Nephron progenitor cell (in vitro differentiated cells): ENCODE measurements around the gene CDC42SE1.

ENCODE experiments used
- DNase-seq: peaks from one replicate; pipeline ENCODE4 v3.0.0; 2021
- H3K27ac Mint-ChIP-seq: 2 replicates; pipeline ENCODE4 v1.8.0; 2021; ENCODE audit warnings: mild to moderate bottlenecking, moderate library complexity, mixed read lengths
- H3K27me3 Mint-ChIP-seq: 2 replicates; pipeline ENCODE4 v1.8.0; 2021; ENCODE audit warnings: mild to moderate bottlenecking, low read depth, mixed read lengths; ENCODE audit not compliant: poor library complexity
- H3K36me3 Mint-ChIP-seq: 2 replicates; pipeline ENCODE4 v1.8.0; 2021; ENCODE audit warnings: low read depth, mixed read lengths
- H3K4me1 Mint-ChIP-seq: 2 replicates; pipeline ENCODE4 v1.8.0; 2021; ENCODE audit warnings: mixed read lengths
- H3K4me3 Mint-ChIP-seq: 2 replicates; pipeline ENCODE4 v1.8.0; 2021; ENCODE audit warnings: mild to moderate bottlenecking, moderate library complexity, mixed read lengths
- H3K9me3 Mint-ChIP-seq: 2 replicates; pipeline ENCODE4 v1.8.0; 2021; ENCODE audit warnings: mild to moderate bottlenecking, moderate library complexity, mixed read lengths
- TF ChIP-seq, protein P1 (sequence below): fragments of 200-600 bp; sonication (generic); IDR thresholded peaks from 2 replicates; pipeline ENCODE4 v1.5.0; 2021; ENCODE audit warnings: antibody characterized with exemption

CDC42SE1 gene

DNA sequence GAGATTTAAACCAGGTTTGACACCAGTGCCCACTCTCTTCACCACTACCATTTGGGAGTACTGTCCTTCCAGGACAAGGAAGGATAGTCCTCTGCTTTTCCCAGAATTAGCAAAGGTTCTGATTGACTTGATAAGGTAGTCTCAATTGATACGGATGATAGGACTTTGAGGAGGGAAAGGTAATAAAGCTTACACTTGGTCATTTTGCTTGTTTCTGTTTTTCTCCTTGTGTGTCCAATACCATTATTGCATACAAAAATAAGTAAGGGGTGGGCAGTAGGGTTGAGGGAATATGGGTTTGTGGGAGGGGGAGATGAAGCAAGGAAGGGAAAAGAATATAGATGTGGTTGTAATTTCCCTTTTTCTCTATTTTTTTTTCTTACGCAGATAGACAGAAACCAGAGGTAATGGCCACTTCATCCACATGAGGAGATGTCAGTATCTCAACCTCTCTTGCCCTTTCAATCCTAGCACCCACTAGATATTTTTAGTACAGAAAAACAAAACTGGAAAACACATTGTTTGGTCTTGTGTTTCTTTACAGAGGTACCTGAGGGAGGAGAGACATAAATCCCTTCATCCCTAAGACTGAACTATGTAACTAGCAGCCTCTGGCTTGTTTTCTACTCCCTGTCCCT, 9.3 kb downstream of the CDC42SE1 start:
- no peak overlapping the region for H3K27ac Mint-ChIP-seq
- H3K36me3 Mint-ChIP-seq = peaks cover 31% of the 10 kb centered on the region
- no peaks in the 10 kb centered on the region for H3K9me3 Mint-ChIP-seq
- no peak for DNase-seq
- TF ChIP-seq, protein P1, sequence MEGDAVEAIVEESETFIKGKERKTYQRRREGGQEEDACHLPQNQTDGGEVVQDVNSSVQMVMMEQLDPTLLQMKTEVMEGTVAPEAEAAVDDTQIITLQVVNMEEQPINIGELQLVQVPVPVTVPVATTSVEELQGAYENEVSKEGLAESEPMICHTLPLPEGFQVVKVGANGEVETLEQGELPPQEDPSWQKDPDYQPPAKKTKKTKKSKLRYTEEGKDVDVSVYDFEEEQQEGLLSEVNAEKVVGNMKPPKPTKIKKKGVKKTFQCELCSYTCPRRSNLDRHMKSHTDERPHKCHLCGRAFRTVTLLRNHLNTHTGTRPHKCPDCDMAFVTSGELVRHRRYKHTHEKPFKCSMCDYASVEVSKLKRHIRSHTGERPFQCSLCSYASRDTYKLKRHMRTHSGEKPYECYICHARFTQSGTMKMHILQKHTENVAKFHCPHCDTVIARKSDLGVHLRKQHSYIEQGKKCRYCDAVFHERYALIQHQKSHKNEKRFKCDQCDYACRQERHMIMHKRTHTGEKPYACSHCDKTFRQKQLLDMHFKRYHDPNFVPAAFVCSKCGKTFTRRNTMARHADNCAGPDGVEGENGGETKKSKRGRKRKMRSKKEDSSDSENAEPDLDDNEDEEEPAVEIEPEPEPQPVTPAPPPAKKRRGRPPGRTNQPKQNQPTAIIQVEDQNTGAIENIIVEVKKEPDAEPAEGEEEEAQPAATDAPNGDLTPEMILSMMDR = no peak
- peaks cover 65% of the 10 kb centered on the region for H3K4me1 Mint-ChIP-seq
- peaks cover 3% of the 10 kb centered on the region for H3K27me3 Mint-ChIP-seq
- H3K4me3 Mint-ChIP-seq = peak overlapping the region; percentile 44

DNA sequence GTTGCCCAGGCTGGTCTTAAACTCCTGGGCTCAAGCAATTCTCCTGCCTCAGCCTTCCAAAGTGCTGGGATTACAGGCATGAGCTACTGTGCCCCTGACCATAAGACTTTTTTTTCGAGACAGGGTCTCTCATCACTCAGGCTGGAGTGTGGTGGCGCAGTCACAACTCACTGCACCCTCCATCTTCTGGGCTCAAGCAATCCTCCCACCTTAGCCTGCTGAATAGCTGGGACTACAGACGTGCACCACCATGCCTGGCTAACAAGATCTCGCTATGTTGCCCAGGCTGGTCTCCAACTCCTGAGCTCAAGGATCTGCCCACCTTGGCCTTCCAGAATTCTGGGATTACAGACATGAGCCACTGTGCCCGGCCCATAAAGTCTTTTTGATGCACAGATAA, 10.0 kb downstream of the CDC42SE1 start:
- Mint-ChIP-seq H3K27me3 (peaks cover 3% of the 10 kb centered on the region), H3K9me3 (no peaks in the 10 kb centered on the region), H3K4me3 (peak overlapping the region; percentile 95), H3K27ac (no peak overlapping the region), H3K4me1 (peaks cover 59% of the 10 kb centered on the region), H3K36me3 (peaks cover 23% of the 10 kb centered on the region)
- TF ChIP-seq, protein P1 = no peak
- no peak for DNase-seq

DNA sequence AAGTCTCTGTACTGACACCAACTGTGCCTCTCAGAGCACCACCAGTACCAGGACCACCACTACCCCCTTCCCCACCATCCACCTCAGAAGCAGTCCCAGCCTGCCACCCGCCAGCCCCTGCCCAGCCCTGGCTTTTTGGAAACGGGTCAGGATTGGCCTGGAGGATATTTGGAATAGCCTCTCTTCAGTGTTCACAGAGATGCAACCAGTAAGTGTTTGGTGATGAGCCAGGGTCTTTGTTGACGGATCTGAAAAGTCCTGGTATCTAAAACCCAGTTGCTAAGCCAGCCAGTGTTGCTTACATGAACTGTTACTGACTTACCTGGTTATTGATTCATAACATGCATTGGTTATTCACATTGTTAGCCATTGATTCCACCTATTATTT, 10.8 kb downstream of the CDC42SE1 start:
- no peak overlapping the region for H3K27ac Mint-ChIP-seq
- TF ChIP-seq, protein P1 = peak; percentile 11
- DNase-seq = no peak
- peaks cover 59% of the 10 kb centered on the region for H3K4me1 Mint-ChIP-seq
- H3K36me3 Mint-ChIP-seq = peaks cover 15% of the 10 kb centered on the region
- peak overlapping the region; percentile 95 for H3K4me3 Mint-ChIP-seq
- peaks cover 3% of the 10 kb centered on the region for H3K27me3 Mint-ChIP-seq
- no peaks in the 10 kb centered on the region for H3K9me3 Mint-ChIP-seq

DNA sequence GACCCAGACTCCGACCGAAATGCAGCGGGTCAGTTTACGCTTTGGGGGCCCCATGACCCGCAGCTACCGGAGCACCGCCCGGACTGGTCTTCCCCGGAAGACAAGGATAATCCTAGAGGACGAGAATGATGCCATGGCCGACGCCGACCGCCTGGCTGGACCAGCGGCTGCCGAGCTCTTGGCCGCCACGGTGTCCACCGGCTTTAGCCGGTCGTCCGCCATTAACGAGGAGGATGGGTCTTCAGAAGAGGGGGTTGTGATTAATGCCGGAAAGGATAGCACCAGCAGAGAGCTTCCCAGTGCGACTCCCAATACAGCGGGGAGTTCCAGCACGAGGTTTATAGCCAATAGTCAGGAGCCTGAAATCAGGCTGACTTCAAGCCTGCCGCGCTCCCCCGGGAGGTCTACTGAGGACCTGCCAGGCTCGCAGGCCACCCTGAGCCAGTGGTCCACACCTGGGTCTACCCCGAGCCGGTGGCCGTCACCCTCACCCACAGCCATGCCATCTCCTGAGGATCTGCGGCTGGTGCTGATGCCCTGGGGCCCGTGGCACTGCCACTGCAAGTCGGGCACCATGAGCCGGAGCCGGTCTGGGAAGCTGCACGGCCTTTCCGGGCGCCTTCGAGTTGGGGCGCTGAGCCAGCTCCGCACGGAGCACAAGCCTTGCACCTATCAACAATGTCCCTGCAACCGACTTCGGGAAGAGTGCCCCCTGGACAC, 11.3 kb downstream of the CDC42SE1 start:
- peak overlapping the region; percentile 94 for H3K27ac Mint-ChIP-seq
- no peaks in the 10 kb centered on the region for H3K9me3 Mint-ChIP-seq
- H3K27me3 Mint-ChIP-seq = peaks cover 3% of the 10 kb centered on the region

DNA sequence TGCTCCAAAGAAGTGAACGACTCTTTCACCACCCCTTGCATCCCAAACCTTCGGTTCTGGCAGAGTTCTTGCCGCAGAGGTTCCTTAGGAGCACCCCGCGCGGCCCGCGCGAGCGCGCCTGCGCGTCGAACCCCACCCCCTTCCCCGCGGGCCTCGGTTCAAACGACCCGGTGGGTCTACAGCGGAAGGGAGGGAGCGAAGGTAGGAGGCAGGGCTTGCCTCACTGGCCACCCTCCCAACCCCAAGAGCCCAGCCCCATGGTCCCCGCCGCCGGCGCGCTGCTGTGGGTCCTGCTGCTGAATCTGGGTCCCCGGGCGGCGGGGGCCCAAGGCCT, 11.9 kb downstream of the CDC42SE1 start, which contains the start of gene C1orf56:
TSS of gene C1orf56 (plus strand) at position 161 of the 334 bp plus-strand sequence. CDS start at position 258, 97 bp downstream.
- peak; percentile 75 for DNase-seq
- TF ChIP-seq, protein P1 = no peak
- no peaks in the 10 kb centered on the region for H3K9me3 Mint-ChIP-seq
- peaks cover 59% of the 10 kb centered on the region for H3K4me1 Mint-ChIP-seq
- peak within 1 kb of the TSS; percentile 94 for H3K27ac Mint-ChIP-seq
- peak within 1 kb of the TSS; percentile 95 for H3K4me3 Mint-ChIP-seq
- peaks cover 14% of the 10 kb centered on the region for H3K36me3 Mint-ChIP-seq
- peaks cover 3% of the 10 kb centered on the region for H3K27me3 Mint-ChIP-seq

More for the DNA sequence above, 11.3 kb downstream of the CDC42SE1 start:
- peaks cover 59% of the 10 kb centered on the region for H3K4me1 Mint-ChIP-seq
- peak; percentile 60 for DNase-seq
- peaks cover 14% of the 10 kb centered on the region for H3K36me3 Mint-ChIP-seq
- peak overlapping the region; percentile 95 for H3K4me3 Mint-ChIP-seq
- TF ChIP-seq, protein P1 = peak; percentile 43
